WI38 (cell line): Measurements from ENCODE around the gene IL17A.
"Not testable (repeated sequence)": the region's sequence is repeated elsewhere in the genome, so short reads cannot be mapped to it uniquely, and the experiment has no call there.

ENCODE experiments used
- H3K4me3 ChIP-seq: 2 replicates; pipeline ENCODE4 v1.5.1; 2011; ENCODE audit warnings: low read depth, mild to moderate bottlenecking, control low read depth, low read length
- CTCF ChIP-seq: IDR thresholded peaks from 2 replicates; pipeline ENCODE4 v1.5.1; 2012; ENCODE audit warnings: low read depth, mild to moderate bottlenecking, control low read depth, low read length

The IL17A gene

GRCh38 chr6:52187098-52187497 is 923 bp downstream of the IL17A start:
- no peak for TF ChIP-seq CTCF
- no peak overlapping the region for H3K4me3 ChIP-seq

- TF ChIP-seq CTCF = no peak
- no peak overlapping the region for H3K4me3 ChIP-seq
These were observed 3.8 kb downstream of the IL17A start for GRCh38 chr6:52189974-52190373.

- no peak for TF ChIP-seq CTCF
- no peak overlapping the region for H3K4me3 ChIP-seq
These were observed 4.2 kb downstream of the IL17A start for GRCh38 chr6:52190409-52190808.

- H3K4me3 ChIP-seq = no peak overlapping the region
- no peak for TF ChIP-seq CTCF
These were observed 5.6 kb downstream of the IL17A start for GRCh38 chr6:52191824-52192223.

GRCh38 chr6:52195886-52196285 is 9.7 kb downstream of the IL17A start:
- TF ChIP-seq CTCF = no peak

GRCh38 chr6:52200088-52200487 is 13.9 kb downstream of the IL17A start:
- not testable (repeated sequence) for H3K4me3 ChIP-seq

More at GRCh38 chr6:52195886-52196285, 9.7 kb downstream of the IL17A start:
- no peak overlapping the region for H3K4me3 ChIP-seq

GRCh38 chr6:52201046-52201445 is 14.9 kb downstream of the IL17A start:
- H3K4me3 ChIP-seq = no peak overlapping the region
- no peak for TF ChIP-seq CTCF

- no peak overlapping the region for H3K4me3 ChIP-seq
- no peak for TF ChIP-seq CTCF
These were observed 15.3 kb downstream of the IL17A start for GRCh38 chr6:52201493-52201892.
